Femur (tissue), 1 donor: ENCODE measurements around the gene PLA2G2F.

ENCODE experiments used
- DNase-seq: peaks from one replicate; pipeline ENCODE4 v3.0.0-alpha.2; 2017

PLA2G2F gene

GRCh38 chr1:20143734-20144565 lies 4.8 kb downstream of the PLA2G2F start:
- DNase-seq: no peak

- no peak for DNase-seq
These were observed 8.9 kb downstream of the PLA2G2F start for GRCh38 chr1:20147846-20148570.

GRCh38 chr1:20148571-20149500 lies 9.7 kb downstream of the PLA2G2F start:
- no peak for DNase-seq

- no peak for DNase-seq
These were observed 10.6 kb downstream of the PLA2G2F start for GRCh38 chr1:20149601-20150325.

GRCh38 chr1:20150326-20150705 lies 11.2 kb downstream of the PLA2G2F start:
- DNase-seq: no peak

GRCh38 chr1:20150969-20151368 lies 11.8 kb downstream of the PLA2G2F start:
- no peak for DNase-seq

GRCh38 chr1:20151906-20152598 lies 12.9 kb downstream of the PLA2G2F start:
- DNase-seq: peak; percentile 85

- DNase-seq: no peak
These were observed 13.4 kb downstream of the PLA2G2F start for GRCh38 chr1:20152599-20152930.

GRCh38 chr1:20153000-20153418 lies 13.9 kb downstream of the PLA2G2F start:
- DNase-seq: peak; percentile 43

- no peak for DNase-seq
These were observed 15.2 kb downstream of the PLA2G2F start for GRCh38 chr1:20154301-20154831.

GRCh38 chr1:20158358-20159070 lies 19.4 kb downstream of the PLA2G2F start:
- DNase-seq: no peak

GRCh38 chr1:20160034-20160433 lies 20.9 kb downstream of the PLA2G2F start:
- DNase-seq: no peak

GRCh38 chr1:20164694-20165202 lies 25.6 kb downstream of the PLA2G2F start:
- DNase-seq: peak; percentile 47

- no peak for DNase-seq
These were observed 26.4 kb downstream of the PLA2G2F start for GRCh38 chr1:20165522-20165951.

- DNase-seq: no peak
These were observed 26.9 kb downstream of the PLA2G2F start for GRCh38 chr1:20166051-20166450.

GRCh38 chr1:20167126-20167525 lies 28.0 kb downstream of the PLA2G2F start:
- DNase-seq: no peak

- no peak for DNase-seq
These were observed 29.7 kb downstream of the PLA2G2F start for GRCh38 chr1:20168564-20169491.

GRCh38 chr1:20169932-20170331 lies 30.8 kb downstream of the PLA2G2F start:
- no peak for DNase-seq

- DNase-seq: no peak
These were observed 33.0 kb downstream of the PLA2G2F start for GRCh38 chr1:20172033-20172590.
